Lung (tissue), 12 donors: Measurements from ENCODE around the gene SPIN2A. TPM values are rescaled to one million over a fixed set of nuclear protein-coding genes. Genes with fewer than 3 reads are reported as not detected.
"Not testable (repeated sequence)": the region's sequence is repeated elsewhere in the genome, so short reads cannot be mapped to it uniquely, and the experiment has no call there.

Source experiments
- ATAC-seq: fragments of 200-7000 bp; cut with Tn5 transposase; one replicate; pipeline ENCODE4 v1.9.1; 2020; ENCODE audit warnings: moderate number of reproducible peaks; ENCODE audit not compliant: insufficient read depth, low FRiP score
- DNase-seq, 3 donors: peaks; one replicate each; pipeline ENCODE4 v3.0.0-alpha.2; 2013 to 2017
- H3K27ac ChIP-seq, 2 donors: one replicate each; pipeline ENCODE4 v1.5.1; 2013; ENCODE audit warnings: mild to moderate bottlenecking in 2 of 2, moderate library complexity in 2 of 2, control low read depth in 1 of 2, inconsistent platforms in 1 of 2, low read depth in 1 of 2, low read length in 1 of 2
- H3K27me3 ChIP-seq, 3 donors: one replicate each; pipeline ENCODE4 v1.5.1; 2013; ENCODE audit warnings: low read length in 2 of 3; ENCODE audit not compliant: control insufficient read depth in 3 of 3, insufficient read depth in 3 of 3
- H3K36me3 ChIP-seq, 4 donors: one replicate each; pipeline ENCODE4 v1.5.1; 2013; ENCODE audit warnings: low read length in 4 of 4, mild to moderate bottlenecking in 1 of 4, moderate library complexity in 1 of 4; ENCODE audit not compliant: control insufficient read depth in 4 of 4, insufficient read depth in 4 of 4
- H3K4me1 ChIP-seq, 5 donors: one replicate each; pipeline ENCODE4 v1.5.1; 2013; ENCODE audit warnings: low read length in 5 of 5, mild to moderate bottlenecking in 2 of 5, moderate library complexity in 1 of 5; ENCODE audit not compliant: control insufficient read depth in 5 of 5, insufficient read depth in 5 of 5
- H3K4me3 ChIP-seq: one replicate; pipeline ENCODE4 v1.5.1; 2013; ENCODE audit warnings: mild to moderate bottlenecking, control low read depth, moderate library complexity
- H3K9ac ChIP-seq, 2 donors: one replicate each; pipeline ENCODE4 v1.5.1; 2013; ENCODE audit warnings: low read length in 2 of 2, control low read depth in 1 of 2; ENCODE audit not compliant: insufficient read depth in 1 of 2
- H3K9me3 ChIP-seq, 4 donors: one replicate each; pipeline ENCODE4 v1.5.1; 2013; ENCODE audit warnings: low read length in 3 of 4, mild to moderate bottlenecking in 1 of 4, moderate library complexity in 1 of 4; ENCODE audit not compliant: control insufficient read depth in 4 of 4, insufficient read depth in 3 of 4
- CTCF ChIP-seq: IDR thresholded peaks from 2 replicates; pipeline ENCODE4 v1.5.1; 2012; ENCODE audit warnings: mild to moderate bottlenecking; ENCODE audit errors: control extremely low read depth, extremely low read depth
- WGBS, 2 donors: extraction: QIAGEN DNeasy Blood & Tissue Kit; methylation state at CpG; one replicate each; pipeline ENCODE4 v1.1.7; 2013; 5-methylcytosine and 5-hydroxymethylcytosine counted together
- polyA plus RNA-seq, 2 donors: library from polyadenylated mRNA; stranded (reverse); fragments of 200-250 nt; gene quantifications; one replicate each; pipeline ENCODE4 v1.2.1, GENCODE V29; 2013
- total RNA-seq, 2 donors: library from RNA; depleted of rRNA in 1 of 2; stranded (reverse); fragments of >200 nt in 1 of 2; gene quantifications; one replicate each; pipeline ENCODE4 v1.2.1, GENCODE V29; 2014 to 2021
- donor health status: control.
- donor health status: control.
- donor health status: Bipolar disorder and iron deficiency.
- donor health status: healthy.
- donor health status: DM: yes; HTN: yes; CAD: no.

Gene SPIN2A
- total and polyA plus RNA-seq, 4 donors = 0.25 to 0.80 (median 0.70) TPM

- H3K4me3 ChIP-seq = peak within 1 kb of the TSS; percentile 53
- H3K4me1 ChIP-seq = no peaks in the 10 kb centered on the region
- WGBS, 2 donors = 0 to 33% methylated on average over 16 to 43 of the region's 43 CpGs
- H3K27ac ChIP-seq = peak within 1 kb of the TSS; percentile 69 to 84
- no peak for TF ChIP-seq CTCF
- H3K9ac ChIP-seq = peak within 1 kb of the TSS; percentile 11 to 61
- no peaks in the 10 kb centered on the region for H3K27me3 ChIP-seq
- H3K9me3 ChIP-seq = peaks cover 0 to 5% (median 0%) of the 10 kb centered on the region in 4 donors
- DNase-seq = peak; percentile 88 to 93 (median 90)
- H3K36me3 ChIP-seq = peaks cover 0 to 4% (median under 1%) of the 10 kb centered on the region in 4 donors
- peak; percentile 95 for ATAC-seq
Observed at GRCh38 chrX:57121162-57121755, 15.9 kb downstream of the SPIN2A start, which contains the start of gene SPIN2B. Gene SPIN2B, minus strand, starts transcription at chrX:57121548.

- not testable (repeated sequence) for H3K9me3 ChIP-seq, H3K4me1 ChIP-seq, H3K36me3 ChIP-seq, ATAC-seq, H3K27me3 ChIP-seq
- peak; percentile 13 to 15 (median 14) for DNase-seq
- 0 to 25% methylated on average over 4 to 10 of the region's 12 CpGs for WGBS, 2 donors
- Histone ChIP-seq H3K27ac (peak overlapping the region; percentile 69 to 84), H3K4me3 (peak overlapping the region; percentile 53), H3K9ac (peak overlapping the region in 1 of 2 donors; percentile 61)
Observed at GRCh38 chrX:57120619-57121161, 16.5 kb downstream of the SPIN2A start.

GRCh38 chrX:57119416-57119815 is 17.8 kb downstream of the SPIN2A start:
- ATAC-seq (no peak), DNase-seq (no peak)
- Histone ChIP-seq H3K36me3 (peaks cover 0 to 4% (median under 1%) of the 10 kb centered on the region in 4 donors), H3K4me3 (no peak overlapping the region), H3K9me3 (peaks cover 0 to 5% (median 0%) of the 10 kb centered on the region in 4 donors), H3K27ac (no peak overlapping the region), H3K9ac (no peak overlapping the region), H3K4me1 (no peaks in the 10 kb centered on the region), H3K27me3 (peaks cover 0 to 5% (median 0%) of the 10 kb centered on the region in 3 donors)
- TF ChIP-seq CTCF = no peak
- WGBS, 2 donors = 84 to 93% methylated on average over 1 of the region's 1 CpG

- not testable (repeated sequence) for DNase-seq, H3K27ac ChIP-seq, H3K9me3 ChIP-seq, H3K9ac ChIP-seq, ATAC-seq, H3K27me3 ChIP-seq, H3K36me3 ChIP-seq, H3K4me3 ChIP-seq, H3K4me1 ChIP-seq
- 31 to 87% methylated on average over 4 of the region's 4 CpGs for WGBS, 2 donors
Observed at GRCh38 chrX:57117566-57117965, 19.6 kb downstream of the SPIN2A start.
